K562 (cell line): ENCODE results near the gene PTTG1IP. TPM values are rescaled to one million over a fixed set of nuclear protein-coding genes. Genes with fewer than 3 reads are reported as not detected.
A peak's percentile ranks its signal among the peaks of the same experiment; 100 is the strongest.

Experiments
- ADNP ChIP-seq: fragments of 200-800 bp; sonication (Bioruptor generic); IDR thresholded peaks from 2 replicates; pipeline ENCODE4 v1.6.1; 2016; ENCODE audit warnings: missing genetic modification characterization, missing compliant biosample characterization
- ESRRB ChIP-seq: fragments of 250-450 bp; sonication (Bioruptor Pico); IDR thresholded peaks from 2 replicates; pipeline ENCODE4 v1.5.0; 2020; ENCODE audit warnings: mild to moderate bottlenecking, moderate library complexity, borderline replicate concordance
- HDAC2 ChIP-seq: fragments of 450-650 bp; IDR thresholded peaks from 2 replicates; pipeline ENCODE4 v1.6.1; 2016; ENCODE audit warnings: mild to moderate bottlenecking
- KHSRP ChIP-seq: fragments of 450-650 bp; IDR thresholded peaks from 2 replicates; pipeline ENCODE4 v1.6.1; 2017
- MBD2 ChIP-seq: sonication (generic); IDR thresholded peaks from 2 replicates; pipeline ENCODE4 v1.6.1; 2016; ENCODE audit warnings: low read depth, borderline replicate concordance
- POLR3G ChIP-seq: IDR thresholded peaks from 2 replicates; pipeline ENCODE4 v1.6.1; 2011; ENCODE audit not compliant: insufficient read length, insufficient replicate concordance; ENCODE audit errors: extremely low read depth
- PRMT5 ChIP-seq: sonication (generic); formaldehyde crosslinking; IDR thresholded peaks from 2 replicates; pipeline ENCODE4 v1.5.0; 2020; ENCODE audit warnings: missing genetic modification reagents
- SUPT5H ChIP-seq: fragments of 450-650 bp; IDR thresholded peaks from 2 replicates; pipeline ENCODE4 v1.6.1; 2016
- TRIM28 ChIP-seq: fragments of 450-650 bp; IDR thresholded peaks from 2 replicates; pipeline ENCODE4 v1.6.1; 2017
- ZFX ChIP-seq: sonication (generic); formaldehyde crosslinking; IDR thresholded peaks from 2 replicates; pipeline ENCODE4 v1.8.0; 2022; ENCODE audit warnings: mild to moderate bottlenecking, missing genetic modification reagents, moderate library complexity
- ZNF347 ChIP-seq: fragments of 450-650 bp; formaldehyde crosslinking; IDR thresholded peaks from 2 replicates; pipeline ENCODE4 v1.4.0; 2020; ENCODE audit warnings: low read depth, mild to moderate bottlenecking, moderate library complexity
- ZNF584 ChIP-seq: fragments of 200-800 bp; sonication (Bioruptor generic); IDR thresholded peaks from 2 replicates; pipeline ENCODE4 v1.6.1; 2016; ENCODE audit warnings: low read depth, mild to moderate bottlenecking, missing genetic modification characterization, missing compliant biosample characterization
- ZNF668 ChIP-seq: fragments of 250-450 bp; sonication (Bioruptor Pico); IDR thresholded peaks from 2 replicates; pipeline ENCODE4 v1.8.0; 2022; ENCODE audit warnings: mild to moderate bottlenecking, inconsistent platforms
- polyA plus RNA-seq, 8 experiments: library from polyadenylated mRNA; depleted of rRNA in 4 of 8; stranded (reverse) in 5 of 8; unstranded in 3 of 8; fragments of >200 nt; fragmentation: Nextera tagmentation in 2 of 8; fragmentation: Illumina TruSeq in 1 of 8; extraction: Ambion mirVana in 2 of 8; extraction: Trizol in 1 of 8; gene quantifications; 2 replicates each; pipeline versions ENCODE4 v1.2.1 to v1.2.3, GENCODE V29; 2011 to 2014; ENCODE audit warnings: inconsistent platforms in 1 of 8, missing spikeins in 1 of 8
- total RNA-seq, 7 experiments: library from RNA; depleted of rRNA in 6 of 7; stranded (reverse); fragments of >200 nt in 6 of 7; fragmentation: Illumina TruSeq in 2 of 7; extraction: Trizol in 2 of 7; gene quantifications; 2 replicates each; pipeline versions ENCODE4 v1.2.1 to v1.2.3, GENCODE V29; 2011 to 2021; ENCODE audit warnings: low replicate concordance in 1 of 7
- TF ChIP-seq, protein P1 (sequence below), 3 experiments: IDR thresholded peaks in 2 of 3; conservative IDR thresholded peaks in 1 of 3; 2 replicates each; pipeline ENCODE4 v1.5.1; 2011 to 2012; ENCODE audit warnings: low read length in 3 of 3, mild to moderate bottlenecking in 3 of 3, control low read depth in 2 of 3, improper control_type of control experiment in 1 of 3, inconsistent platforms in 1 of 3, low read depth in 1 of 3, mixed read lengths in 1 of 3, moderate library complexity in 1 of 3; ENCODE audit not compliant: insufficient read depth in 2 of 3
- TF ChIP-seq, protein P2 (sequence below): fragments of 250-450 bp; sonication (Bioruptor Pico); IDR thresholded peaks from 2 replicates; pipeline ENCODE4 v1.8.0; 2021; ENCODE audit warnings: borderline replicate concordance, mild to moderate bottlenecking, moderate library complexity; ENCODE audit not compliant: poor library complexity, severe bottlenecking
- TF ChIP-seq, protein P3 (sequence below): sonication (generic); formaldehyde crosslinking; IDR thresholded peaks from 2 replicates; pipeline ENCODE4 v1.8.0; 2022; ENCODE audit warnings: missing genetic modification reagents, mild to moderate bottlenecking, borderline replicate concordance
- TF ChIP-seq, protein P4 (sequence below): fragments of 450-650 bp; IDR thresholded peaks from 2 replicates; pipeline ENCODE4 v1.6.1; 2016; ENCODE audit warnings: antibody characterized with exemption
- TF ChIP-seq, protein P5 (sequence below), 2 experiments: IDR thresholded peaks in 1 of 2; conservative IDR thresholded peaks in 1 of 2; 2 replicates each; pipeline ENCODE4 v1.6.1; 2016; ENCODE audit warnings: low read depth in 2 of 2, mild to moderate bottlenecking in 1 of 2, missing compliant biosample characterization in 1 of 2, missing genetic modification characterization in 1 of 2, moderate library complexity in 1 of 2

Gene PTTG1IP
- total and polyA plus RNA-seq, 9 of the 15 experiments (the other 6 are each of a cell fraction or from before 2014, with no cell fraction given): 5.0 to 99.3 (median 82.4) TPM

DNA sequence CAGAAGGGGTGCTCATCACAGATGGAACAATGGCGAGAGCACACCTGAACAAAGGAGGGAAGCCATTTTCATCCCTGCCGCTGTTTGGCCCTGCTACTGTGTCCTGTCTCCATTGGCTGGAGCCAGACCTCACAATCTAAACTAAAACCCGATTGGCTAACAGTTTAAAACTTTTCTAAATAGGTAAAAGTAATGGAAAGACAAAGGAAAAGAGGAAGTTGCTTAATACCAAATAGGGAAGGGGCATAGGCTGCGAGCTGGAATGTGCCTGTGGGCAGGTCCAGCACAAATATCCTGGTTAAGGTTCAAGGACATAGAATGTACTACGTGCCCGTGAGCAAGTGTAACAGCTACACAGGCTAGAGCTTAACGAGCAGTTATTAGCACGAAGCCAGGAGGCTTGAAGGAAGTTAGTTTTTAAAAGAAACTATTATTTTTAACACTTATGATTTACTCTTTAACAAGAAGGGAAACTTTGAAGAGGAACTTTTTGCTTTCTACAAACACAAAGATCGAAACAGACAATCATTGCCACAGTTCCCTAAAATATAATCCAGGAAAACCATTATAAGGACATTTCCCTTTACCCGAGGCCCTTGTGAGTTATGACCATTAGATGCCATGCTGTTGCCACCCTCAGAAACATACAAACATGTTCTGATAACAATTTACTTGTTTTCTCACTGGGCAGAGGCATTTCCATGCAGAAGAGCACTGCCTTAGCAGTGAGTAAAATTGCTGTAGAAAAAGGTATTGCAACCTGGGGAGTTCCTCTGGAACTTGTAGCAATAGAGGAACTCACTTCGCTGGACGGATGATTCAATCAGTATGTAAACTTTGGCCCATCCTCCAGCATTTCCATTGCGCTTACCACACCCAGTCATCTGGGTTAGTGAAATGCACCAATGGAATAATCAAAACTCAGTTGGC, 4.8 kb upstream of the PTTG1IP start (continued):
- TF ChIP-seq, protein P1, sequence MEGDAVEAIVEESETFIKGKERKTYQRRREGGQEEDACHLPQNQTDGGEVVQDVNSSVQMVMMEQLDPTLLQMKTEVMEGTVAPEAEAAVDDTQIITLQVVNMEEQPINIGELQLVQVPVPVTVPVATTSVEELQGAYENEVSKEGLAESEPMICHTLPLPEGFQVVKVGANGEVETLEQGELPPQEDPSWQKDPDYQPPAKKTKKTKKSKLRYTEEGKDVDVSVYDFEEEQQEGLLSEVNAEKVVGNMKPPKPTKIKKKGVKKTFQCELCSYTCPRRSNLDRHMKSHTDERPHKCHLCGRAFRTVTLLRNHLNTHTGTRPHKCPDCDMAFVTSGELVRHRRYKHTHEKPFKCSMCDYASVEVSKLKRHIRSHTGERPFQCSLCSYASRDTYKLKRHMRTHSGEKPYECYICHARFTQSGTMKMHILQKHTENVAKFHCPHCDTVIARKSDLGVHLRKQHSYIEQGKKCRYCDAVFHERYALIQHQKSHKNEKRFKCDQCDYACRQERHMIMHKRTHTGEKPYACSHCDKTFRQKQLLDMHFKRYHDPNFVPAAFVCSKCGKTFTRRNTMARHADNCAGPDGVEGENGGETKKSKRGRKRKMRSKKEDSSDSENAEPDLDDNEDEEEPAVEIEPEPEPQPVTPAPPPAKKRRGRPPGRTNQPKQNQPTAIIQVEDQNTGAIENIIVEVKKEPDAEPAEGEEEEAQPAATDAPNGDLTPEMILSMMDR (IDR thresholded peaks at IDR 0.05 in 2 of 3, conservative IDR thresholded peaks at IDR 0.05 in 1 of 3; ENCODE audit: insufficient read depth in 2 of 3, low read depth in 1 of 3, low read length in 3 of 3): no peak
- TF ChIP-seq ESRRB (CRISPR knock-in tag): no peak
- TF ChIP-seq, protein P2, sequence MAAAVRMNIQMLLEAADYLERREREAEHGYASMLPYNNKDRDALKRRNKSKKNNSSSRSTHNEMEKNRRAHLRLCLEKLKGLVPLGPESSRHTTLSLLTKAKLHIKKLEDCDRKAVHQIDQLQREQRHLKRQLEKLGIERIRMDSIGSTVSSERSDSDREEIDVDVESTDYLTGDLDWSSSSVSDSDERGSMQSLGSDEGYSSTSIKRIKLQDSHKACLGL (CRISPR knock-in tag): peak; percentile 16
- TF ChIP-seq, protein P3, sequence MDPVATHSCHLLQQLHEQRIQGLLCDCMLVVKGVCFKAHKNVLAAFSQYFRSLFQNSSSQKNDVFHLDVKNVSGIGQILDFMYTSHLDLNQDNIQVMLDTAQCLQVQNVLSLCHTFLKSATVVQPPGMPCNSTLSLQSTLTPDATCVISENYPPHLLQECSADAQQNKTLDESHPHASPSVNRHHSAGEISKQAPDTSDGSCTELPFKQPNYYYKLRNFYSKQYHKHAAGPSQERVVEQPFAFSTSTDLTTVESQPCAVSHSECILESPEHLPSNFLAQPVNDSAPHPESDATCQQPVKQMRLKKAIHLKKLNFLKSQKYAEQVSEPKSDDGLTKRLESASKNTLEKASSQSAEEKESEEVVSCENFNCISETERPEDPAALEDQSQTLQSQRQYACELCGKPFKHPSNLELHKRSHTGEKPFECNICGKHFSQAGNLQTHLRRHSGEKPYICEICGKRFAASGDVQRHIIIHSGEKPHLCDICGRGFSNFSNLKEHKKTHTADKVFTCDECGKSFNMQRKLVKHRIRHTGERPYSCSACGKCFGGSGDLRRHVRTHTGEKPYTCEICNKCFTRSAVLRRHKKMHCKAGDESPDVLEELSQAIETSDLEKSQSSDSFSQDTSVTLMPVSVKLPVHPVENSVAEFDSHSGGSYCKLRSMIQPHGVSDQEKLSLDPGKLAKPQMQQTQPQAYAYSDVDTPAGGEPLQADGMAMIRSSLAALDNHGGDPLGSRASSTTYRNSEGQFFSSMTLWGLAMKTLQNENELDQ (CRISPR knock-in tag): no peak
- no peak for TF ChIP-seq PRMT5
- TF ChIP-seq ZFX (CRISPR knock-in tag): peak; percentile 44
- TF ChIP-seq KHSRP: no peak
- TF ChIP-seq, protein P4, sequence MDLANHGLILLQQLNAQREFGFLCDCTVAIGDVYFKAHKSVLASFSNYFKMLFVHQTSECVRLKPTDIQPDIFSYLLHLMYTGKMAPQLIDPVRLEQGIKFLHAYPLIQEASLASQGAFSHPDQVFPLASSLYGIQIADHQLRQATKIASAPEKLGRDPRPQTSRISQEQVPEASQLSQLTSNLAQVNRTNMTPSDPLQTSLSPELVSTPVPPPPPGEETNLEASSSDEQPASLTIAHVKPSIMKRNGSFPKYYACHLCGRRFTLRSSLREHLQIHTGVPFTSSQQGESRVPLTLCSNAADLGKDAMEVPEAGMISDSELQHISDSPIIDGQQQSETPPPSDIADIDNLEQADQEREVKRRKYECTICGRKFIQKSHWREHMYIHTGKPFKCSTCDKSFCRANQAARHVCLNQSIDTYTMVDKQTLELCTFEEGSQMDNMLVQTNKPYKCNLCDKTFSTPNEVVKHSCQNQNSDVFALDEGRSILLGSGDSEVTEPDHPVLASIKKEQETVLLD: no peak
- no peak for TF ChIP-seq ZNF347
- TF ChIP-seq, protein P5, sequence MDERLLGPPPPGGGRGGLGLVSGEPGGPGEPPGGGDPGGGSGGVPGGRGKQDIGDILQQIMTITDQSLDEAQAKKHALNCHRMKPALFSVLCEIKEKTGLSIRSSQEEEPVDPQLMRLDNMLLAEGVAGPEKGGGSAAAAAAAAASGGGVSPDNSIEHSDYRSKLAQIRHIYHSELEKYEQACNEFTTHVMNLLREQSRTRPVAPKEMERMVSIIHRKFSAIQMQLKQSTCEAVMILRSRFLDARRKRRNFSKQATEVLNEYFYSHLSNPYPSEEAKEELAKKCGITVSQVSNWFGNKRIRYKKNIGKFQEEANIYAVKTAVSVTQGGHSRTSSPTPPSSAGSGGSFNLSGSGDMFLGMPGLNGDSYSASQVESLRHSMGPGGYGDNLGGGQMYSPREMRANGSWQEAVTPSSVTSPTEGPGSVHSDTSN (CRISPR knock-in tag; IDR thresholded peaks at IDR 0.05; ENCODE audit: low read depth): no peak
- TF ChIP-seq, protein P5 (tag; conservative IDR thresholded peaks at IDR 0.05; ENCODE audit: low read depth): no peak
- no peak for TF ChIP-seq ADNP
- no peak for TF ChIP-seq MBD2
- no peak for TF ChIP-seq HDAC2
- no peak for TF ChIP-seq SUPT5H
- TF ChIP-seq ZNF668: peak; percentile 9; the same call in 1 of the 2 replicates
- no peak for TF ChIP-seq POLR3G
- TF ChIP-seq TRIM28: no peak
- TF ChIP-seq ZNF584: peak; percentile 88
